Tibial nerve (tissue), 3 donors: ENCODE measurements around the gene COMMD7.

ENCODE experiments used
- POLR2A ChIP-seq, 2 donors: fragments of 450-650 bp; IDR thresholded peaks; one replicate each; pipeline ENCODE4 v1.6.1; 2017; ENCODE audit warnings: antibody characterized with exemption in 2 of 2, mild to moderate bottlenecking in 2 of 2, moderate library complexity in 2 of 2
- TF ChIP-seq, protein P1 (sequence below), 5 experiments: fragments of 200-600 bp in 3 of 5; fragments of 450-650 bp in 2 of 5; sonication (generic) in 3 of 5; IDR thresholded peaks; one replicate each; pipeline ENCODE4 v1.5.1; 2016 to 2019; ENCODE audit warnings: antibody characterized with exemption in 5 of 5, mild to moderate bottlenecking in 3 of 5, moderate library complexity in 2 of 5

DNA sequence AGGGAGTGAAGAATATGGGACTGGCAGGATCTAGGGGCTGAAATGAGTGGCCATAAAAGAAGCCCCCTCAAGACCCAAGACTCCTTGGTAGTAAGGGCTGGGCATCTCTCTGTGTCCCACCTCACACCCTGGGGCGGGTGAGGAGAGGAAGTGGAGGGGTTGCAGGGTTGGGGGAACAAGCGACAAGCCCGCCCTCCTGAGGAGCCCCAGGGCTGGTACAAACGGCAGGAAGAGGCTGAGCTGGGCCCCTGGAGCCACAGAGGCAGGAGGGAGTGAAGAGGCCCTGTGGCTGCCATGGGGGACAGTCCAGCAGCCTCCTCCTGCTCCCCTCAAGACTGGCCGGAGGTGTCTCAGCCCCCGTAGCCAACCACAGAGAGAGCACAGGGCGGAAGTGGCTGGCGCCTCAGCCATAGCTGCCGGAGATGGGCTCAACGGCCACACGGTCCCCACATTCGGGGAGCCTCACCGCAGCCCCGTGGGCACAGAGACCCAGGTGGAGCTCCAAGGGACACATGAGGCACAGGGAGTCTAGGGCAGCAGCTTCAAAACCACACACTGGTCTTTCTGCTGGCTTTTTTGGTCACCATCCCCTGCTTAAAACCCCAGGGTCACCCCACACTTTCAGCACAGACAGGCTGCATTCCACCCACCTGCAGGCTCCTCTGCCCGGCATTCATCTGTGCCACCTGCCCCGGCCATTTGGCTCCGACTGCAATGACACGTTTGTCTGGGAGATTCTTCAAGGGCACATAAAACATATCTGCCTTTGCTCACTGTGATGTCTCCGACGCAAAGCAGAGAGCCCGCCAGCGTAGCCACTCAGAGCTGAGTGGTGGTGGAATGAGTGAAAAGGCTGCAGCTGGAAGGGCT is 70.0 kb downstream of the COMMD7 start:
- TF ChIP-seq, protein P1, sequence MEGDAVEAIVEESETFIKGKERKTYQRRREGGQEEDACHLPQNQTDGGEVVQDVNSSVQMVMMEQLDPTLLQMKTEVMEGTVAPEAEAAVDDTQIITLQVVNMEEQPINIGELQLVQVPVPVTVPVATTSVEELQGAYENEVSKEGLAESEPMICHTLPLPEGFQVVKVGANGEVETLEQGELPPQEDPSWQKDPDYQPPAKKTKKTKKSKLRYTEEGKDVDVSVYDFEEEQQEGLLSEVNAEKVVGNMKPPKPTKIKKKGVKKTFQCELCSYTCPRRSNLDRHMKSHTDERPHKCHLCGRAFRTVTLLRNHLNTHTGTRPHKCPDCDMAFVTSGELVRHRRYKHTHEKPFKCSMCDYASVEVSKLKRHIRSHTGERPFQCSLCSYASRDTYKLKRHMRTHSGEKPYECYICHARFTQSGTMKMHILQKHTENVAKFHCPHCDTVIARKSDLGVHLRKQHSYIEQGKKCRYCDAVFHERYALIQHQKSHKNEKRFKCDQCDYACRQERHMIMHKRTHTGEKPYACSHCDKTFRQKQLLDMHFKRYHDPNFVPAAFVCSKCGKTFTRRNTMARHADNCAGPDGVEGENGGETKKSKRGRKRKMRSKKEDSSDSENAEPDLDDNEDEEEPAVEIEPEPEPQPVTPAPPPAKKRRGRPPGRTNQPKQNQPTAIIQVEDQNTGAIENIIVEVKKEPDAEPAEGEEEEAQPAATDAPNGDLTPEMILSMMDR (IDR thresholded peaks at IDR 0.05): no peak
- TF ChIP-seq POLR2A (IDR thresholded peaks at IDR 0.05): no peak
